Stimulated activated naive CD8-positive, alpha-beta T cell treated with anti-CD3 and anti-CD28 coated beads, Interleukin-15, Interleukin-2, amounts not matched to agents 100 U/mL and 50 U/mL, for 24 hours (primary cell): ENCODE measurements around the gene UNC13C.

ENCODE experiments used
- ATAC-seq: fragments of 150-1000 bp; cut with Tn5 transposase; one replicate; pipeline ENCODE4 v1.10.0; 2021
- DNase-seq: peaks from one replicate; pipeline ENCODE4 v3.0.0; 2021

Gene UNC13C

GRCh38 chr15:54119051-54119450 is 140.8 kb downstream of the UNC13C start:
- no peak for DNase-seq

GRCh38 chr15:54120949-54121463 is 142.8 kb downstream of the UNC13C start:
- ATAC-seq (no peak), DNase-seq (no peak)

More at GRCh38 chr15:54119051-54119450, 140.8 kb downstream of the UNC13C start:
- no peak for ATAC-seq

DNA sequence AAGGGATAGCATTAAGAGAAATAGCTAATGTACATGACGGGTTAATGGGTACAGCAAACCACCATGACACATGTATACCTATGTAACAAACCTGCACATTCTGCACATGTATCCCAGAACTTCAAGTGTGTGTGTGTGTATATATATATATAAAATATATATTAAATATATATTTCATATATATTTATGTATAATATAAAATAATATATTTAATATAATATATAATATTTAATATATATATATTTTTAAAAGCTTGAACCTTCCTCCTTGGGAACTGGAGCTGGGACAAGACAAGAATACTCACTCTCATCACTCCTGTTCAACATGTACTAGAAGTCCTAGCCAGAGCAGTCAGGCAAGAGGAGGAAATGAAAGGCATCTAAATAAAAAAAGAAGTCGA is 149.3 kb downstream of the UNC13C start:
- no peak for ATAC-seq
- DNase-seq: no peak

DNA sequence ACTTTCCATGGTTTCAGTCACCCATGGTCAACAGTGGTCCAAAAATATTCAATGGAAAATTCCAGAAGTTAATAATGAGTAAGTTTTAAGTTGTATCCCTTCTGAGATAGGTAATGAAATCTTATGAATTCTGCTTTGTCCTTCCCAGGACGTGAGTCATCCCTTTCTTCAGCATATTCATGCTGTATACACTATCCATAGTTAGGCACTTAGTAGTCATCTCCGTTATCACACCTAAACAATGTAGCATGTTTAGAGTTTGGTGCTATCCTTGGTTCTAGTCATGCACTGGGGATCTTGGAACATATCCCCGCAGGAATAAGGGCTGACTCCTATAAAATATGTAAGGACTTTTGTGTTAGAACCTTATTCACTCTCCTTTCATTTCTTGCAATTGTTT is 153.2 kb downstream of the UNC13C start:
- DNase-seq (no peak), ATAC-seq (no peak)

- ATAC-seq (no peak), DNase-seq (no peak)
Measured at GRCh38 chr15:54149115-54149531, 170.9 kb downstream of the UNC13C start.

DNA sequence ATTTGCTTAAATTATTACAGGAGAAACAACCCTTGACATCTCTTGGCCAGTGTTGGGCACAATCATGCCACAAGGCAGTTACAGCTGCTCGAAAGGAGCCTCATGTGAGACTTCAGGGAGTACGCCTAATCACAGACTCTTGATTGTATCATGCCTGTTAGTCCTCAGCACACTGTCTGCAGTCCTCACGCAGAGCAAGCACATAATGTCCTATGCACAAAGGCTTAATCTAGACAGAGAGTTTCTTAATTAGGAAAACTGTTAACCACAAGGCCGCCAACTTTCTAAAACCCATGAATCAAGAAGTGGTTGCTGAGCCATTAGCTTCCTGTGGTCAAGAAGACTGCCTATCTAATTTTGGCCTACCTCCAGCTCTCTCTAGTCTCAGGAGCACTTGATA is 172.0 kb downstream of the UNC13C start:
- ATAC-seq (no peak), DNase-seq (no peak)

GRCh38 chr15:54159012-54159411 is 180.8 kb downstream of the UNC13C start:
- ATAC-seq (no peak), DNase-seq (no peak)

DNA sequence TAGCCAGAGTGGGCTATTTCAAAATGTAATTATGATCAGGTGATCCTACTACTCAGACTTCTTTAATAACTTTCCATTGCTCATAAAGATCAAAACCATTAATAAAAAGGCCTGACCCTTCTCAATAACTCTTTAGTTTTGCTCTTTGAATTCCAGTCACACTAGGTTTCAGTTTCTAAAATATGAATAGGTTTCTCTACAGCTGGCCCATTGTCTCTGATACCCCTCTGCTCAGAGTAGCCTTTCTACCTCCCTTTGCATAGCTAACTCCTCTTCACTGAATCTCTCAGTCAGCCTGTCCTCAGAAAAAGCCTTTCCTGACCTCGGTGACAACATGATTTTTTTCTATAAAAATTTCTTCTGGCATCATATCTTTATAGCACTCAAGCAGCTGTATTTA is 209.1 kb downstream of the UNC13C start:
- no peak for ATAC-seq

DNA sequence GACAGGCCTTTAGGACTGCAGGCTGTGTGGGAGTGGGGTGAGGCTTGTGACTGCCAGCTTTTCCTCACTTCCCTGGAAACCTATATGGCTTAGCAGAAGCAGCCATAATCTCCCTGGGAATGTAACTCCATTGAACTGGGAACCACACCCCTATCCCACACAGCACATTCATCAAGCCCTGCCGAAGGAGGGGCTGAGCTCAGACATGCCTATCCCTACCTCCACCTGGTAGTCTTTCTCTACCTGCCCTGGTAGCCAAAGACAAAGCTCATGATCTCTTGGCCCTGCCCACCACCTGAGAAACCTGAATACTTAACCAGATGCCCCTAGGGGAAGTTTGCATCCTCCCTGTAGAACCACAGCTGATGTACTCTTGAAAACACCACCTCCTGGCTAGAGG is 219.8 kb downstream of the UNC13C start:
- DNase-seq: no peak
- no peak for ATAC-seq

More for the DNA sequence above, 209.1 kb downstream of the UNC13C start:
- DNase-seq: no peak

DNA sequence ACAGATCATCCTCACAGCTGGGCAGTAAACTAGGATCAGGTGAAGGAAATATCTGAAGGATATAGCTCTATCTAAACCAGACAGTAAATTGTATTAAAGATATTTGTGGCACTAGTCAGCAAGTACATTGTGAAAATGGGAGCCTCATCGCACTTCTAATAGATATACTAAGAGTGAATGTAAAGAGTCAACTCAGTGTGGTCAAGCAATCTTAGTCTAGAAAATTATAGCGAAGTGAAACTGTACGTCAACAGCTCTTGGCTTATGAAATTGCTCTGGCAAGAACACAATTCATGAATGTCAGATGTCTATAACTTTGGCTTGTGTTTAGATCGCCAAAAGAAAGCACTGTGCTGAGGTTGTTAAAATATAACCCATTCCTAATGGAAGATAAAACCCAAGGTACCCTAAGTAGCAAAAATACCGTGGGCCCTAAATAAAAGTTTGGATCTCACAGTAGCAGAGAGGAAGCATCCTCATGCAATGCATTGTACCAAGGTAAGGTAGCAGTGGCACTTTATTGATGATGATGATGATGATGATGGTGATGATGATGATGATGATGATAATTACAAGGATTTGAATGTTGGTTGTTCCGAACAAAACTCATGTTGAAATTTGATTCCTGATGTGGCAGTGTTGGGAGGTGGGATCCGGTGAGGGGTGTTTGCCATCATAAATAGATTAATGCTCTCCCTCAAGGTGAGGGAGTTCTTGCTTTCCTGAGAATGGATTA is 228.5 kb downstream of the UNC13C start:
- no peak for ATAC-seq
- no peak for DNase-seq

GRCh38 chr15:54208786-54209185 is 230.5 kb downstream of the UNC13C start:
- no peak for DNase-seq

DNA sequence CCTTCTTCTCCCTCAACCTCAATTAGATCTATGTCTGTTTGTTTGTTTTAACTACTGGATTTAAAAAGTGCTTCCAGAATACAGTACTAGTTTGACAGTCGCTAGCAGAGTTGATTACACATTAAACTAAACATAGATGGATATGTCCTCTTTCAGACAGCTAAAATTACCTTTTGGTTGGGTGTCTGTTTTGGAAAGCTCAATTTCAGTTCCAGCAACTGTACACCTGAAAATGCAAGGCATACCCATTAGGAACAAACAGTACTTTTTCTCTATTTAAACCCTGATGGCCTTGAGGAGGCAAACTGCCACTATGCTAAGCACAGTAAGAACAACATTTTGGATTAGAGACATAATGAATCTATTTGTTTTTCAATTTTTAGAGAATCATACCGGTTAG is 234.4 kb downstream of the UNC13C start:
- ATAC-seq: no peak
- DNase-seq: no peak

More at GRCh38 chr15:54208786-54209185, 230.5 kb downstream of the UNC13C start:
- ATAC-seq: no peak

DNA sequence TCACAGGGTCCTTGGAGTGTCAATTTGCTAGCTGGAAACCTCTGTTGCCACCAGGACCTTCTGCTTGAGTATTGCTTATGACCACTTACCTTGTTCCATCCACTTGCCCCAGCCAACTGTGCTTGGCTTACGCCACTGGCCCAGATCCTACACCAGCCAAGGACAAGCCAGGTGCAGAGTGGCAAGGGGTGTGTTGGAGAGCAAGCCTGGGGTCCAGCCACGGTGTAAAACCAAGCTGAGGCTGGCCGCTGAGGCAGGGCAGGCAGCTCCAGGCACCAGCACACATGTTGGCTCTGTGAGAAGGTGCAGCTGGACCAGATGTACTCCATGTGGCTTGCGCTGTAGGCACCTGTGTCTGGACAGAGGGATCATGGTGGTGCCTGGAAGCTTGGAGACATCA is 248.2 kb downstream of the UNC13C start:
- no peak for DNase-seq

DNA sequence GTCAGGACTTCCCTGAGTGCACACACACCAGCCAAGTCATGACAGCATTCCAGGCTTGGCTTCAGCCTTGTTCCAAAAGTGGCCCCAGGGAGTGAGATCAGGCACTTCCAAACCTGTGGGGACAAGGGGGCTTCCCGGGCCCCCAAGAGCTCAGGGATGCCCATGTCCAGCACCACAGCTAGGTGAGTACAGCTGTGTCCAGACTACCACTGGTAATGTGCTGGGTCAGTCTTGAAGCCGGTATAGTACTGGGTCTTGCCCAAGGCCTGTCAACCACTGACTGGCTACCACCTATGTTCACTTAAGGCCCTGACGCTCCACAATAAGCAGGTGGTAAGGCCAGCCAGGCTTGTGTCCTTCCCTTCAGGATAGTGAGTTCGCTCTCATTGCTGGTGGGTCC is 249.3 kb downstream of the UNC13C start:
- DNase-seq (no peak), ATAC-seq (no peak)

More for the DNA sequence above, 248.2 kb downstream of the UNC13C start:
- no peak for ATAC-seq

DNA sequence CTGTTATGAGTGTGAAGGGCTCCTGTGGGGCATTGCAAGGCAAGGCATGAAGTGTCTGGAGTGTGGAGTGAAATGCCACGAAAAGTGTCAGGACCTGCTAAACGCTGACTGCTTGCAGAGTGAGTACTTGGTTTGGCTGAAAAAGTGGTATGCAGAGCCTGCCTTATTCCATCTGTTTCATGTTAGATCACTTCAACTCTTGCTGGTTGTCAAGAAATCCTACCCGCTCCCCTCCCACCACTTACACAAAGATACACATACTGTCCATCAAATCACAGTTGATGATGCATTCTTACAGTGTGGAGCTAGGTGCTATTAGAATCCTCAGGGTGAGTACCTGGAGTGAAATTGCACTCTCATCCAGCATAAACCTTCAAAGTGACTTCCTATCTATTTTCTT is 272.1 kb downstream of the UNC13C start:
- ATAC-seq: no peak

GRCh38 chr15:54256190-54256589 is 277.9 kb downstream of the UNC13C start:
- ATAC-seq (no peak), DNase-seq (no peak)

More for the DNA sequence above, 272.1 kb downstream of the UNC13C start:
- DNase-seq: no peak

GRCh38 chr15:54273928-54274327 is 295.7 kb downstream of the UNC13C start:
- ATAC-seq: no peak
- no peak for DNase-seq

DNA sequence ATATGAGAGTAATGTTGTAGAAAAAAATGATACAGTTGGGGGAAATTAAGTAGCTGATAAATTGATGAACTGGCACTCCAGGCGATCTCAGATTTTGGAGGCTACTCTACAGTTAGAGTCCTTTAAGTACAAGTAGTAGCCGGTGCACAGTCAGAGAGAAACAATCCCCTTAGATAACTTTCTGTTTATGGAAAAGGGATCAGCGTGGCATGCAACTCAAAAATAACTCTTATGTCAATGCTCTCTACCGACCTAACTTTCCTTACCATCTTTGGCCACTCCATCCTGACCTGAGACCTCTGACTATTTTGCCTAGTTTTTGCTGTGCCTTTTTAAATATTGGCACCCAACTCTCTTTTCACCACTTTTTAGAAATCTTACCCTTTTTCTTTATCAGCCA is 299.6 kb downstream of the UNC13C start:
- ATAC-seq (no peak), DNase-seq (no peak)

- no peak for DNase-seq
- ATAC-seq: no peak
Measured at GRCh38 chr15:54280726-54281125, 302.5 kb downstream of the UNC13C start.

GRCh38 chr15:54282228-54282836 is 304.1 kb downstream of the UNC13C start:
- no peak for ATAC-seq
- no peak for DNase-seq

- DNase-seq (no peak), ATAC-seq (no peak)
Measured at GRCh38 chr15:54288049-54288448, 309.8 kb downstream of the UNC13C start.

- DNase-seq (no peak), ATAC-seq (no peak)
Measured at GRCh38 chr15:54289590-54290136, 311.4 kb downstream of the UNC13C start.

DNA sequence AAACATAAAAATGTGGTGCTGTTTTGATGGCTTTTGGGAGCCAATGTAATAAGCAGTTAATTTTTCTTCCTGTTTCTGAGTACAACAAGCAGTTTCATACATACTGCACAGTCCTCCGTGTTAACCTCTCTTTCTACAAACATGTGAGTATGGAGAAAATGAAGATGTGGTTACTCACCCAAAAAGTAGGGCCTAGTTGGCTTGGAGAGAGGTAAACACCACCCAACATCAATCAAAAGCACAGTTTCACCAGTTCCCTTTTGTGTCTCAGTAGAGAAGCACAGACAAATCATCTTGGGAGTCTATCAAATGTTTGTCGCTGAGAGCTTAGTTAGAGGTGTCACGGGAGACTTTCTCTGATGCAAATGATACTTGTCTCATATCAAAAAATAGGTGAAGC is 320.2 kb downstream of the UNC13C start:
- ATAC-seq: no peak
- no peak for DNase-seq
